HuH-7 (cell line): ENCODE results near the gene PTPRT.

Experiments used
- DNase-seq: peaks from one replicate; pipeline ENCODE4 v3.0.0; 2011; ENCODE audit warnings: low spot score

PTPRT gene

DNA sequence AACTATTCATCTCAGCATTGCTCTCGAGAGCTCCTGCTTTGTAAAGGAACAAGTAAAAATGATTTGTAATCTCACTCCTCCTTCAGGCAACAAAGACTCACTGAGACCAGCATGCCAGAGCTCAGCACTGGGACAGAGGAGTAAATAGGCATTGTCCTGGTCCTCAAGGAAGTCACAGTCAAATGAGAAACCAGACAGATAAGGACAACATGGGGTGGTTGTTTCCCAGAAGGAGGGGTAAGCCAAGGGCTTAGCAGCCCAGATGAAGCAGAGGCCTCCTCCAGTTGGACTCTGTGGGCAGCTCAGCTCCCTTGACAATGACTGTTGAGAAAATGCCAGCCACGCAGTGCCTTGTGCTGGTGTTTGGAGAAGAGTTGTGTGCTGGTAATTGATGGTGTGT lies 1145.8 kb downstream of the PTPRT start:
- DNase-seq, result no peak

DNA sequence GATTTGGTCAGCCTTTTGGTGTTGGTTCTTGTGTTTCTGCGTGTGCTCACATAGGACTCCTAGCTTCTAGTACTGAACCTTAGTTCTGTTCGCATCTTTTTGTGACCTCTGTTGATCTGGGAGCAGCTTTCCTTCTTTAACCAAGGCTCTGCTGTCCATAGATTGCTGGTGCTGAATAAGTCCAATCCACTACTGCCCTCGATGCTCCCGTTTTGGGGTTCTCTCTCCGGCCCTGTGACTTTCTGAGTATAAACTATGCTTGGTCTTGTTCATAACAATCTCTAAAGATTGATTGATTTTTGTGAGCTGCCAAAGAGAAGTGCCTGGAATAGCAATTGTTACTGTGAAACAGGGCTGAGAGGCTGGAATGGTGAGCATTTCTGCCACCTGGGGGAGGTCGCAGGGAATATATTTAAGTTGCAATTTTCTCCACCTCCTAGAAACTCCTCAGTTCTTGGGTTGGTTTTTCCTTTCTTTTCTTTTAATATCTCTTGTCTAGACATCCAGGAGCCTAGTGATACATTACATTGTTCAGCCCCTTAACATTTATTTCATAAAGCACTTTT lies 1148.6 kb downstream of the PTPRT start:
- peak; percentile 6 for DNase-seq

DNA sequence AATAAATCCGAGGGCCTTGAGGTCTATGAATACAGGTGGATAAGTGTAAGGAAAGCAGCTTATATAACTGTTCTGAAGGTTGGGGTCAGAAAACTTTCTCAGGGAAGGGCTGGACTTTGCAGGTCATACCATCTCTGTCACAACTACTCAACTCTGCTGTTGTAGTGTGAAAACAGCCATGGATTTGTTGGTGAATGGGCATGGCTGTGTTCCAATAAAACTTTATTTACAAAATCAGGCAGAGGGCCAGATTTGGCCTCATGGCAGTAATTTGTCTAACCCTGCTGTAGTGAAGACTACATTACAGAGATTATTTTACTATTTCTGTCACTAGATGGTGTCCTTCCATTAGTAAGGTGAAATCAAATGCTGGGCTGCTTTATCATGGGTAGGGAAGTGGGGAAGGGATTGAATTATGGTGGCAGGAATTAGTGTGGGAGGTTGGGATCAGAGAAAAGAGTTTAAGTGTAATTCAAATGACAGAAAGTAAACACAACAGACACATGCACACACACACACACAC lies 1161.9 kb downstream of the PTPRT start:
- DNase-seq, result no peak

DNA sequence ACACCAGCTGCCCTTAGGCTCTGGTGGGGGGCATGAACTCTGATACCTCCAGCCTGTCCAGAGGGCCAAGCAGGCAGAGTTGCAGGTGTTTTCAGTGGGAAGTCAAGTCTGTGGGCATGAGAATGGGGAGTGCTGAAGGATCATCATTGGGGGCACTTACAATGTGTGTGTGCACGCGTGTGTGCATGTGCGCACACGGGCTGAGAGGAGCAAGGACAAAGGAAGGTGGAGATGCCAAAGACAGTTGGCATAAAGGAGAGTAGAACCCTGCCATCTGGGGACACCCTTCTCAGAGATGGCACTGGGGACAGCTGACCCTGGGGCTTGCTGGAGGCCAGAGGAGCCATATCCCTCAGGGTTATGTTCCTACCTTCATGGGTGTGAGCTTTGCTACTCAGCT lies 1163.1 kb downstream of the PTPRT start:
- DNase-seq, result no peak

DNA sequence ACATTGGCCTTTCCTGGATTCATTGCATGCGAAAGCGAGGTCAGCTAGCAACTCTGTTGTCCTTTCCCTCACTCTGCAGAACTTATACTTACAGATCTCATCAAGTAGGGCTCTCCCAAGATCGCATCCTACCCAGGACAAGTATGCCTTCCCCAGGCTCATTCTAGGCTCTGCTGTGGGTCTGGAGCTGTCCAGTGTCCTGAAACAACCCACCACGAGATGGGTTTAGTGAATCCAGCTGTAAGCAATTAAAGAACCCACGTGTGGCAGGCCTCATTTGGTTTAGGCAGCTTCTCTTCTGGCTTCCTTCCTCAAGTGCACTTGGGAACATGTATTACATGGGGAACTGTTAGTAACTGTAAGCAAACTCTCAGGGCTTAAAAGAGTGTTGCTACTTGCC lies 1165.1 kb downstream of the PTPRT start:
- DNase-seq, result peak; percentile 12
